ENCODE results near the gene PKP4. TPM values are rescaled to one million over a fixed set of nuclear protein-coding genes. Genes with fewer than 3 reads are reported as not detected.

PKP4 gene
- total RNA-seq, 4 donors from 2014 or later: 64.1 to 152 (median 90.2) TPM

- no peak overlapping the region for H3K27ac ChIP-seq
- no peaks in the 10 kb centered on the region for H3K9me3 ChIP-seq
- TF ChIP-seq CTCF (IDR thresholded peaks at IDR 0.05) (no peak), EP300 (IDR thresholded peaks at IDR 0.05) (no peak), POLR2A (IDR thresholded peaks at IDR 0.05) (no peak), POLR2AphosphoS5 (IDR thresholded peaks at IDR 0.05) (no peak)
- peaks cover 65% of the 10 kb centered on the region for H3K36me3 ChIP-seq
- DNase-seq (ENCODE audit: low spot score in 2 of 2): no peak
- no peaks in the 10 kb centered on the region for H3K4me1 ChIP-seq
- no peak overlapping the region for H3K4me3 ChIP-seq
- 76% methylated on average over 19 of the region's 19 CpGs for WGBS
- no peaks in the 10 kb centered on the region for H3K27me3 ChIP-seq
Observed at GRCh38 chr2:158671360-158672245, 214.9 kb downstream of the PKP4 start.

- 91% methylated on average over 3 of the region's 3 CpGs for WGBS
- no peak for DNase-seq (ENCODE audit: low spot score in 2 of 2)
- no peak overlapping the region for H3K4me3 ChIP-seq
- H3K4me1 ChIP-seq: no peaks in the 10 kb centered on the region
- H3K36me3 ChIP-seq: peaks cover 83% of the 10 kb centered on the region
- H3K27ac ChIP-seq: no peak overlapping the region
- TF ChIP-seq CTCF (IDR thresholded peaks at IDR 0.05) (no peak), POLR2A (IDR thresholded peaks at IDR 0.05) (no peak), POLR2AphosphoS5 (IDR thresholded peaks at IDR 0.05) (no peak), EP300 (IDR thresholded peaks at IDR 0.05) (no peak)
- H3K9me3 ChIP-seq: no peaks in the 10 kb centered on the region
- H3K27me3 ChIP-seq: no peaks in the 10 kb centered on the region
Observed at GRCh38 chr2:158676295-158676694, 219.5 kb downstream of the PKP4 start.

- Histone ChIP-seq H3K9me3 (no peaks in the 10 kb centered on the region), H3K27ac (no peak overlapping the region), H3K27me3 (no peaks in the 10 kb centered on the region), H3K4me3 (no peak overlapping the region), H3K4me1 (no peaks in the 10 kb centered on the region), H3K36me3 (peaks cover 83% of the 10 kb centered on the region)
- WGBS: 89% methylated on average over 7 of the region's 7 CpGs
- no peak for DNase-seq (ENCODE audit: low spot score in 2 of 2)
- no peak for TF ChIP-seq CTCF (IDR thresholded peaks at IDR 0.05)
- no peak for TF ChIP-seq POLR2AphosphoS5 (IDR thresholded peaks at IDR 0.05)
- no peak for TF ChIP-seq EP300 (IDR thresholded peaks at IDR 0.05)
- no peak for TF ChIP-seq POLR2A (IDR thresholded peaks at IDR 0.05)
Observed at GRCh38 chr2:158676696-158677095, 219.9 kb downstream of the PKP4 start.

- Histone ChIP-seq H3K27ac (no peak overlapping the region), H3K4me1 (no peaks in the 10 kb centered on the region), H3K36me3 (peaks cover 83% of the 10 kb centered on the region), H3K27me3 (no peaks in the 10 kb centered on the region), H3K4me3 (no peak overlapping the region), H3K9me3 (no peaks in the 10 kb centered on the region)
- 78% methylated on average over 4 of the region's 4 CpGs for WGBS
- no peak for DNase-seq (ENCODE audit: low spot score in 2 of 2)
- TF ChIP-seq POLR2A (IDR thresholded peaks at IDR 0.05) (no peak), POLR2AphosphoS5 (IDR thresholded peaks at IDR 0.05) (no peak), EP300 (IDR thresholded peaks at IDR 0.05) (no peak), CTCF (IDR thresholded peaks at IDR 0.05) (no peak)
Observed at GRCh38 chr2:158677542-158677941, 220.8 kb downstream of the PKP4 start.

GRCh38 chr2:158681816-158682215, 225.1 kb downstream of the PKP4 start:
- Histone ChIP-seq H3K27me3 (no peaks in the 10 kb centered on the region), H3K9me3 (no peaks in the 10 kb centered on the region), H3K27ac (no peak overlapping the region), H3K4me3 (no peak overlapping the region), H3K36me3 (peaks cover 44% of the 10 kb centered on the region), H3K4me1 (peaks cover 14% of the 10 kb centered on the region)
- WGBS: 72% methylated on average over 2 of the region's 2 CpGs
- TF ChIP-seq POLR2A (IDR thresholded peaks at IDR 0.05): no peak
- TF ChIP-seq CTCF (IDR thresholded peaks at IDR 0.05): no peak
- TF ChIP-seq POLR2AphosphoS5 (IDR thresholded peaks at IDR 0.05): no peak
- no peak for TF ChIP-seq EP300 (IDR thresholded peaks at IDR 0.05)
- no peak for DNase-seq (ENCODE audit: low spot score in 2 of 2)
